GM13977 (cell line): ENCODE data around the gene RUNX2.
"Not testable (repeated sequence)": the region's sequence is repeated elsewhere in the genome, so short reads cannot be mapped to it uniquely, and the experiment has no call there.

Source experiments
- DNase-seq: peaks from one replicate; pipeline ENCODE4 v3.0.0; 2012; ENCODE audit warnings: low spot score
- in situ Hi-C: fragments of 300-500 bp; cut with MboI; formaldehyde crosslinking; loops from one replicate; pipeline ENCODE4 v1.12.0; 2022; ENCODE audit warnings: low sequenced_read_pairs, low pct_unique_long_range_greater_than_20kb, mixed read lengths, inconsistent platforms; ENCODE audit not compliant: unreplicated experiment
- TF ChIP-seq, protein P1 (sequence below): IDR thresholded peaks from 2 replicates; pipeline ENCODE4 v1.5.1; 2012; ENCODE audit warnings: mild to moderate bottlenecking, control low read depth; ENCODE audit not compliant: insufficient read depth; ENCODE audit errors: extremely low read depth, missing control alignments

RUNX2 gene

DNA sequence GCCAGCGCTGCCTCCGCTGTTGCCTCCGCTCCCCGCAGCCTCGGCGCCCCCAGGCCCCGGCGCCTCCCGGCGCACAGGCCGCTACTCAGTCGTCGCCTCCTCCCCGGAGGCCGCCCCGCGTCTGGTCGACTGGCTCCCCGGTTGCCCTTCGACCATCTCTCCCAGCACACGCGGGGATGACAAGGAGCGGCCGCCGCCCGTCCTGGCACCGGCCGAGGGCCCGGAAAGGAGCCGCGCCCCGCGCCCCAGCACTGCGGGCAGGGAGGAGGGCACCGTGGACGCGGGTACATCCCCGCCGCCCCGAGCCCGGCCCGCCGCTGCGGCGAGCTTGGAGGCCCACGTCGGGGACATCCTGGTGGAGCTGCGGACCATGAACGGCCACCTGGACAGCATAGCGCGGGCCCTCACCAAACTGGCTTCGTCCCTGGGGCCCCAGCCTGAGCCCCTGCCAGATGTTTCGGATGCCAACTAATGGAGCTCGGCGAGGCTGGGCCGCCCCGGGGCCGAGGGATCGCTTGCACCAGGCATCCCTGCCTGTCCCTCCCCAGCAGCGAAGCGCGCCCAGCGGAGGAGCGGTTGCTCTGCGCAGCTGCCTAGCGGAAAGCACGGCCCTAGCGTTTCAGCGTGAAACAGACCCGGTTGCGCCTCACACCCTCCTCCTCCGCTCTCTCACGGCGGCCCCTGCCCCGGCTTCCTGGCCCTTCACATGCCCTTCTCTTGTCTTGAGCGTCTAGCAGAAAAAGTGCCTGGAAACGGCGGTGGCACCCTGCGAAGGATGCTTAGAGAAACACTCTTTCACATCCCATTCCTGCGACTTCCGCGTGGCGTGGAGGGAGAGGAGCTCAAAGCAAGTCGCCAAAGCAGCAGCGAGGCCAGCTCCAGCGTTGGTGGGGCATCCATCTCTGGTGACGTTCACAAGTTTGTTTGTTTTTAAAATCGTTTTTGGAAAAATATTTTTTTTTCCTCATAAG is 335.4 kb downstream of the RUNX2 start:
- no peak for DNase-seq
- in situ Hi-C loops = no loop called here
- TF ChIP-seq, protein P1, sequence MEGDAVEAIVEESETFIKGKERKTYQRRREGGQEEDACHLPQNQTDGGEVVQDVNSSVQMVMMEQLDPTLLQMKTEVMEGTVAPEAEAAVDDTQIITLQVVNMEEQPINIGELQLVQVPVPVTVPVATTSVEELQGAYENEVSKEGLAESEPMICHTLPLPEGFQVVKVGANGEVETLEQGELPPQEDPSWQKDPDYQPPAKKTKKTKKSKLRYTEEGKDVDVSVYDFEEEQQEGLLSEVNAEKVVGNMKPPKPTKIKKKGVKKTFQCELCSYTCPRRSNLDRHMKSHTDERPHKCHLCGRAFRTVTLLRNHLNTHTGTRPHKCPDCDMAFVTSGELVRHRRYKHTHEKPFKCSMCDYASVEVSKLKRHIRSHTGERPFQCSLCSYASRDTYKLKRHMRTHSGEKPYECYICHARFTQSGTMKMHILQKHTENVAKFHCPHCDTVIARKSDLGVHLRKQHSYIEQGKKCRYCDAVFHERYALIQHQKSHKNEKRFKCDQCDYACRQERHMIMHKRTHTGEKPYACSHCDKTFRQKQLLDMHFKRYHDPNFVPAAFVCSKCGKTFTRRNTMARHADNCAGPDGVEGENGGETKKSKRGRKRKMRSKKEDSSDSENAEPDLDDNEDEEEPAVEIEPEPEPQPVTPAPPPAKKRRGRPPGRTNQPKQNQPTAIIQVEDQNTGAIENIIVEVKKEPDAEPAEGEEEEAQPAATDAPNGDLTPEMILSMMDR = no peak

DNA sequence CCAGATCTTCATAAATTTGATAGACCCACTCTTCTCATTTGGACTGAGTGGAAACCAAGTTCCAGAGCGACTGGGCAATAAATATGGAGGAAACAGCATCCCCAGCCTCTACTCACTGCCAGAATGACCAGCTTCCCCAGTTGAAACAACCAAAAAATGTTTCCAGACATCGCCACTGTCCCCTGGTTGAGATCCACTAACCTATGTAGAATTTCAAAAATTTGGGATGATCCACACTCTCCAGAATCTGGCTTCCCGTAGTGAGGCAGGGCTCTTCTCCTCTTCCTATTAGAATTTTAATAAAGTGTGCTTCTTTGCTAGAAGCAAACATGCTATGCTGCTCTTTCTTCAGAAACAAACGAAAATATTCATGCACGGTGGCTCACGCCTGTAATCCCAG is 336.6 kb downstream of the RUNX2 start:
- TF ChIP-seq, protein P1 = no peak
- DNase-seq = no peak
- in situ Hi-C loops = no loop called here

DNA sequence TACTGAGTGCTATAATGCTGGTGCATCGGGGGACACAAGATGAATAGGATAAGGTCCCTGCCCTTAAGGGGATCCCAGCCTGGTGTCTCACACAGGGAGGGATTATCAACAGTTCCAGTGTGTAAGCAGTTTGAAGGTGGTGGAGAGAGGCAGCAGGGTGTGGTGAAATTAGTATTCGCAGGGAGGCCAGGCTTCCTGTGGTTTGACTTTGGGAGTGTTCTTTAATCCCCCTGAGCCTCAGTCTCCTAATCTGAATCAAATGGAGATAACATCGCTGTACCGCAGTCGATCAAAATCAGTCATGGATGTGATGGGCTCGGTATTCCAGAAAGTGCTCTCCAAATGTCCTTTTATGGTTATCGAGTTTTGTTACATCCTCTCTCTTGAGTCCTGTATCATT is 337.7 kb downstream of the RUNX2 start:
- TF ChIP-seq, protein P1 = no peak
- in situ Hi-C loops = no loop called here
- no peak for DNase-seq

DNA sequence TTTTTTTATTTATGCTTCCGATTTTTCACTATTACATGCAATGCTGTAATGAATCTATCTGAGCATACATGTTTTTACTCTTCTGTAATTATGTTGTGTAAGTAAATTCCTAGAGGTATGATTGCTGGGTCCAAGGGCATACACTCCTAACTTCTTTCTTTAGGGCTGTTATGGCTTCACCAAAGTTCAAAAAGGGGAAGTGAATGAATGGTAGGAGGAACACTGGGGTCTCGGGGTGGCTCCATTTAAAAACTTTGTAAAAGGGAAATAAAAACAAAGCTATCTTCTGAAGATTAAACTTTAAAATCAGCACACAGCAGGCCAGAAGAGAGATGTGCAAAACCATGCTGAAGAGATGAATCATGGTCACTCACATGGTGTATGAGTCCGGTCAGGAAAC is 338.7 kb downstream of the RUNX2 start:
- in situ Hi-C loops = no loop called here
- no peak for DNase-seq
- TF ChIP-seq, protein P1 = no peak

- TF ChIP-seq, protein P1 = no peak
- DNase-seq = no peak
- in situ Hi-C loops = no loop called here
Measured at GRCh38 chr6:45667300-45667699, 339.2 kb downstream of the RUNX2 start.

DNA sequence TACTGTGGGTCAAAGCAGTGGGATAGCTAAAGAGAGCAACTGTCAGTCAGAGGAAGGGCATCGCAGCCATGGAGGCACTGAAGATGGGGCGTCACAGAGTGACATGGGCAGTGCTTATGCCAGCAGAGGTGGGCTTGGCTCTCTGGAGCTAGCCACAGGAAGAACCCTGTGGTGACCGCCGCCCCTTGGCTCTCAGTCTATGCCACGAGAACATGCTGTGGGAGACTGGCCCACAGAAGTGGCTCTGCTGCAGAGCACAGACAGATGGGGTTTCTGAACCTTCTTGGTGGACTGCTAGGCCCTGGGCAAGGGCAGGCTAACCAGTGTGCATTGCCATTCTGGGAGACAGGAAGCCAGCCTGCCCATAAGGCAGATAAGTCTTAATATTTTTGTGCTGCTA is 339.6 kb downstream of the RUNX2 start:
- DNase-seq = no peak
- in situ Hi-C loops = no loop called here
- TF ChIP-seq, protein P1 = no peak

- no peak for DNase-seq
- in situ Hi-C loops = no loop called here
- TF ChIP-seq, protein P1 = no peak
Measured at GRCh38 chr6:45668705-45669104, 340.6 kb downstream of the RUNX2 start.

- DNase-seq, in situ Hi-C loops: not testable (repeated sequence)
Measured at GRCh38 chr6:45673167-45673566, 345.0 kb downstream of the RUNX2 start.

GRCh38 chr6:45675166-45675565 is 347.0 kb downstream of the RUNX2 start:
- DNase-seq, in situ Hi-C loops: not testable (repeated sequence)
